Calu3 (cell line): ENCODE results near the gene SWI5. TPM values are rescaled to one million over a fixed set of nuclear protein-coding genes. Genes with fewer than 3 reads are reported as not detected.

ENCODE experiments used
- BruUV-seq: library from RNA; stranded (reverse); fragments of 400-500 nt; replicated peaks from 2 replicates; lab custom pipeline; 2021; lab: Mats Ljungman, UMichigan
- CTCF ChIA-PET: fragments of 300-600 bp; sonication (Branson Sonifier 250); formaldehyde crosslinking; loops from one replicate; lab custom pipeline; 2022; ENCODE audit warnings: antibody characterized with exemption; lab: Charles Lee
- DNase-seq: peaks from one replicate; pipeline ENCODE4 v3.0.0; 2022
- H3K27ac Mint-ChIP-seq: one replicate; pipeline ENCODE4 v1.8.0; 2022; ENCODE audit warnings: mixed read lengths; ENCODE audit not compliant: unreplicated experiment
- H3K27me3 Mint-ChIP-seq: one replicate; pipeline ENCODE4 v1.8.0; 2022; ENCODE audit warnings: mixed read lengths; ENCODE audit not compliant: unreplicated experiment
- H3K36me3 Mint-ChIP-seq: one replicate; pipeline ENCODE4 v1.8.0; 2022; ENCODE audit warnings: mild to moderate bottlenecking, moderate library complexity, mixed read lengths; ENCODE audit not compliant: insufficient read depth, unreplicated experiment
- H3K4me1 Mint-ChIP-seq: one replicate; pipeline ENCODE4 v1.8.0; 2022; ENCODE audit warnings: mild to moderate bottlenecking, low read depth, mixed read lengths; ENCODE audit not compliant: unreplicated experiment
- H3K4me3 Mint-ChIP-seq: one replicate; pipeline ENCODE4 v1.8.0; 2022; ENCODE audit warnings: mild to moderate bottlenecking, low read depth, moderate library complexity, mixed read lengths; ENCODE audit not compliant: unreplicated experiment
- H3K9me3 Mint-ChIP-seq: one replicate; pipeline ENCODE4 v1.8.0; 2022; ENCODE audit warnings: low read depth, mixed read lengths; ENCODE audit not compliant: unreplicated experiment
- CTCF ChIP-seq: fragments of 200-600 bp; IDR thresholded peaks from one replicate; pipeline ENCODE4 v1.8.0; 2022; ENCODE audit warnings: antibody characterized with exemption; ENCODE audit not compliant: unreplicated experiment
- intact Hi-C: fragments of 100-400 bp; cut with micrococcal nuclease; formaldehyde crosslinking; loops from one replicate; pipeline ENCODE4 v1.10.0; 2022; ENCODE audit not compliant: unreplicated experiment
- microRNA-seq: library from miRNA; unstranded; fragments of <30 nt; microRNA quantifications from one replicate; pipeline ENCODE4 v1.2.0, GENCODE V29; 2022
- total RNA-seq: library from RNA; stranded (reverse); gene quantifications from 2 replicates; pipeline ENCODE4 v1.2.3, GENCODE V29; 2022

SWI5 gene
- total RNA-seq, 1 experiment from 2014 or later = 9.6 TPM

- TF ChIP-seq CTCF = no peak
- no peaks in the 10 kb centered on the region for H3K9me3 Mint-ChIP-seq
- H3K36me3 Mint-ChIP-seq = peaks cover 20% of the 10 kb centered on the region
- no peaks in the 10 kb centered on the region for H3K4me1 Mint-ChIP-seq
- no peak overlapping the region for H3K4me3 Mint-ChIP-seq
- no TSS peak for BruUV-seq
- CTCF ChIA-PET = no interaction called here
- intact Hi-C loops = no loop called here
- no peaks in the 10 kb centered on the region for H3K27me3 Mint-ChIP-seq
- DNase-seq = no peak
- no peak overlapping the region for H3K27ac Mint-ChIP-seq
Observed at GRCh38 chr9:128337936-128338335, 61.9 kb downstream of the SWI5 start.

Small RNA genes within 50 kb of the gene (microRNA-seq; reads per million reads assigned to microRNA genes)
- gene MIR199B (not detected), gene MIR3154 (not detected)

Other genes with a start within 250 kb of the SWI5 start
- 6.7 and 9.0 TPM in 2 replicates for gene NAIF1, start 209.0 kb upstream of the SWI5 start, total RNA-seq
- gene SLC25A25, start 208.0 kb upstream of the SWI5 start, total RNA-seq = 19.5 and 22.1 TPM in 2 replicates
- 121 and 137 TPM in 2 replicates for gene PTGES2, start 148.5 kb upstream of the SWI5 start, total RNA-seq
- gene LCN2, start 126.8 kb upstream of the SWI5 start, total RNA-seq = 2,733 and 4,208 TPM in 2 replicates
- 77.6 and 82.3 TPM in 2 replicates for gene BBLN, start 116.0 kb upstream of the SWI5 start, total RNA-seq
- 85.8 and 93.7 TPM in 2 replicates for gene CIZ1, start 84.7 kb upstream of the SWI5 start, total RNA-seq
- 30.8 and 40.0 TPM in 2 replicates for gene DNM1, start 72.9 kb upstream of the SWI5 start, total RNA-seq
- gene GOLGA2, start 269 bp upstream of the SWI5 start, total RNA-seq = 69.6 and 77.2 TPM in 2 replicates
- gene TRUB2, start 46.2 kb downstream of the SWI5 start, total RNA-seq = 22.5 and 25.9 TPM in 2 replicates
- gene COQ4, start 46.6 kb downstream of the SWI5 start, total RNA-seq = 34.0 and 37.3 TPM in 2 replicates
- gene SLC27A4, start 64.3 kb downstream of the SWI5 start, total RNA-seq = 13.8 and 15.3 TPM in 2 replicates
- gene URM1, start 95.1 kb downstream of the SWI5 start, total RNA-seq = 38.6 and 40.2 TPM in 2 replicates
- 11.5 and 14.5 TPM in 2 replicates for gene CERCAM, start 144.6 kb downstream of the SWI5 start, total RNA-seq
- 24.6 and 33.6 TPM in 2 replicates for gene ODF2, start 179.7 kb downstream of the SWI5 start, total RNA-seq
- 23.9 and 24.8 TPM in 2 replicates for gene GLE1, start 228.4 kb downstream of the SWI5 start, total RNA-seq